RWPE2 (cell line): ENCODE measurements around the gene PDE4B.
A peak's percentile ranks its signal among the peaks of the same experiment; 100 is the strongest.

Experiments used
- ATAC-seq: fragments of 200-7000 bp; cut with Tn5 transposase; 3 replicates; pipeline ENCODE4 v1.9.1; 2021; ENCODE audit warnings: low read depth
- DNase-seq: peaks from one replicate; pipeline ENCODE4 v3.0.0-alpha.2; 2020; ENCODE audit warnings: low spot score
- H3K27ac ChIP-seq: fragments of 450-650 bp; 2 replicates; pipeline ENCODE4 v1.5.1; 2017; ENCODE audit warnings: mild to moderate bottlenecking; ENCODE audit not compliant: poor library complexity, severe bottlenecking
- H3K27me3 ChIP-seq: fragments of 250-450 bp; sonication (Bioruptor Pico); 2 replicates; pipeline ENCODE4 v1.5.1; 2021; ENCODE audit warnings: mild to moderate bottlenecking, moderate library complexity; ENCODE audit not compliant: insufficient read depth, poor library complexity, severe bottlenecking
- H3K36me3 ChIP-seq: fragments of 250-450 bp; sonication (Bioruptor Pico); 2 replicates; pipeline ENCODE4 v1.5.1; 2020; ENCODE audit warnings: low read depth, mild to moderate bottlenecking, moderate library complexity
- H3K4me1 ChIP-seq: fragments of 250-450 bp; sonication (Bioruptor Pico); 2 replicates; pipeline ENCODE4 v1.5.1; 2021; ENCODE audit warnings: mild to moderate bottlenecking, moderate library complexity; ENCODE audit not compliant: insufficient read depth, poor library complexity, severe bottlenecking
- H3K4me3 ChIP-seq: fragments of 250-450 bp; sonication (Bioruptor Pico); 2 replicates; pipeline ENCODE4 v1.5.1; 2021; ENCODE audit warnings: mild to moderate bottlenecking, moderate library complexity; ENCODE audit not compliant: severe bottlenecking
- H3K9me3 ChIP-seq: fragments of 250-450 bp; sonication (Bioruptor Pico); 2 replicates; pipeline ENCODE4 v1.5.1; 2021; ENCODE audit warnings: mild to moderate bottlenecking, moderate library complexity; ENCODE audit not compliant: severe bottlenecking
- CTCF ChIP-seq: fragments of 450-650 bp; IDR thresholded peaks from one replicate; pipeline ENCODE4 v1.5.1; 2017; ENCODE audit warnings: mild to moderate bottlenecking, moderate library complexity; ENCODE audit not compliant: poor library complexity, severe bottlenecking

The PDE4B gene

GRCh38 chr1:66327588-66327987 is 534.9 kb downstream of the PDE4B start:
- Histone ChIP-seq H3K9me3 (no peaks in the 10 kb centered on the region), H3K36me3 (no peaks in the 10 kb centered on the region), H3K4me1 (peaks cover 9% of the 10 kb centered on the region), H3K27me3 (no peaks in the 10 kb centered on the region), H3K27ac (no peak overlapping the region), H3K4me3 (no peak overlapping the region)
- no peak for TF ChIP-seq CTCF
- DNase-seq (no peak), ATAC-seq (no peak)

GRCh38 chr1:66328896-66329295 is 536.2 kb downstream of the PDE4B start:
- TF ChIP-seq CTCF = no peak
- Histone ChIP-seq H3K27ac (no peak overlapping the region), H3K4me3 (no peak overlapping the region), H3K4me1 (peaks cover 9% of the 10 kb centered on the region), H3K36me3 (no peaks in the 10 kb centered on the region), H3K27me3 (no peaks in the 10 kb centered on the region), H3K9me3 (no peaks in the 10 kb centered on the region)
- no peak for ATAC-seq
- no peak for DNase-seq

DNA sequence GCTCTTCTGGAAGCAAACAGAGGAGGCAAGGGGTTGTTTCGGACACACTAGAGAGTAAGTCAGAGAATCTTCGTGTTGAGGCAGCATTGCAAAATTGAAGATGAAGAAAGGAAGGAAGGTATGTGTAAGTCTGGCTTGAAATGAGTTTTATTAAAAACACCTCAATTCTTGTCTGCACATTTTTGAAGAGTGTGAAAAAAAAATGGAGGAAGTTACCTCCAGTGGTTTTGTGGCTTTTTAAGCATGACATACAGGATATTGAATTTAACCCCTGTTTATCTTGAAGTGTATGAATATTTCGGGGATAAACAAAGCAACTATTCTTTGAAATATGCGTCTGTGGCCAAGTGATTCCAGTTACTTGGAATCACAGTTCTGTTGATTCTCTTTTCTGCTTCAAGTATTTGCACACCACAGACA is 538.0 kb downstream of the PDE4B start:
- H3K27ac ChIP-seq = no peak overlapping the region
- H3K27me3 ChIP-seq = no peaks in the 10 kb centered on the region
- no peak for TF ChIP-seq CTCF
- H3K36me3 ChIP-seq = no peaks in the 10 kb centered on the region
- peaks cover 9% of the 10 kb centered on the region for H3K4me1 ChIP-seq
- H3K4me3 ChIP-seq = no peak overlapping the region
- no peak for ATAC-seq
- DNase-seq = no peak
- H3K9me3 ChIP-seq = no peaks in the 10 kb centered on the region

DNA sequence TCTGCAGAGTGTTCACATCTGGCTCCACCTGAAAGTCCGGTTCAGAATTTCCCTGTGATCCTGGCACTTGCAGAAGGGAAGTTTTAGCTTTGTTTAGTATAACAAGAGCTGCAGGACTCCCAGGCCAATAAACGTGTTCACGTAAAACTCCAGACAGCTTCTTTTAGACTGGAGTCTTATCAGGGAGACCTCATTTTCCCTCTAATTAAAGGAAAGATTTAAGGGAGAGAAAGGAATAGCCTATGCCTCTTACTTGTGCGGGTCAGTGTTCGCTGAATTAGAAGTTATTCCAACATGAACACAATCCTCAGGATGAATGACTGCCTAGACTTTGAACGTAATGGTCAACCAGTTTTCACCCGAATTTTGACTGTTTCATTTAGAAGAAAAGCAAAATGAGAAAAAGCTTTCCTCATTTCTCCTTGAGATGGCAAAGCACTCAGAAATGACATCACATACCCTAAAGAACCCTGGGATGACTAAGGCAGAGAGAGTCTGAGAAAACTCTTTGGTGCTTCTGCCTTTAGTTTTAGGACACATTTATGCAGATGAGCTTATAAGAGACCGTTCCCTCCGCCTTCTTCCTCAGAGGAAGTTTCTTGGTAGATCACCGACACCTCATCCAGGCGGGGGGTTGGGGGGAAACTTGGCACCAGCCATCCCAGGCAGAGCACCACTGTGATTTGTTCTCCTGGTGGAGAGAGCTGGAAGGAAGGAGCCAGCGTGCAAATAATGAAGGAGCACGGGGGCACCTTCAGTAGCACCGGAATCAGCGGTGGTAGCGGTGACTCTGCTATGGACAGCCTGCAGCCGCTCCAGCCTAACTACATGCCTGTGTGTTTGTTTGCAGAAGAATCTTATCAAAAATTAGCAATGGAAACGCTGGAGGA is 539.2 kb downstream of the PDE4B start:
- ATAC-seq = peak; percentile 53
- Histone ChIP-seq H3K27me3 (no peaks in the 10 kb centered on the region), H3K9me3 (no peaks in the 10 kb centered on the region), H3K4me1 (peaks cover 9% of the 10 kb centered on the region), H3K36me3 (no peaks in the 10 kb centered on the region), H3K27ac (no peak overlapping the region), H3K4me3 (no peak overlapping the region)
- no peak for TF ChIP-seq CTCF
- no peak for DNase-seq

GRCh38 chr1:66332548-66332901 is 539.8 kb downstream of the PDE4B start:
- Histone ChIP-seq H3K27me3 (no peaks in the 10 kb centered on the region), H3K4me1 (peaks cover 9% of the 10 kb centered on the region)
- no peak; the same call in 2 of the 3 replicates for ATAC-seq

More at GRCh38 chr1:66332548-66332901, 539.8 kb downstream of the PDE4B start:
- H3K36me3 ChIP-seq = no peaks in the 10 kb centered on the region
- no peak for TF ChIP-seq CTCF
- H3K9me3 ChIP-seq = no peaks in the 10 kb centered on the region
- no peak overlapping the region for H3K27ac ChIP-seq
- DNase-seq = no peak
- H3K4me3 ChIP-seq = no peak overlapping the region
